K562 (cell line): Measurements from ENCODE around the gene ANGPTL3. TPM values are rescaled to one million over a fixed set of nuclear protein-coding genes. Genes with fewer than 3 reads are reported as not detected.

Source experiments
- ATAC-seq: fragments of 200-7000 bp; cut with Tn5 transposase; 3 replicates; pipeline ENCODE4 v1.9.1; 2020; ENCODE audit warnings: moderate library complexity
- BruUV-seq: library from RNA; stranded (reverse); fragments of 400-500 nt; replicated peaks from 2 replicates; lab custom pipeline; 2021; lab: Mats Ljungman, UMichigan
- CTCF ChIA-PET: fragments of 300-600 bp; formaldehyde crosslinking; extraction: SDS; loops from one replicate; lab custom pipeline; 2021; ENCODE audit warnings: low intra/inter-chr PET ratio; lab: Yijun Ruan, JAX
- POLR2A ChIA-PET: fragments of 300-600, 350-650 bp; sonication (Branson Sonifier 250); formaldehyde crosslinking; extraction: SDS; loops from one replicate; lab custom pipeline; 2021; ENCODE audit warnings: antibody characterized with exemption, inconsistent platforms; lab: Yijun Ruan, JAX
- DNase-seq, 4 experiments: peaks; one replicate each; pipeline versions ENCODE4 v3.0.0 to v3.0.0-alpha.2; 2011 to 2018; ENCODE audit warnings: low spot score in 3 of 4, mixed read lengths in 3 of 4; ENCODE audit errors: extremely low read depth in 1 of 4
- FAIRE-seq: peaks from 2 replicates; lab custom pipeline; 2011; peaks lifted over from hg19 to GRCh38; lab: Jason Lieb, UNC
- H2AFZ ChIP-seq: 2 replicates; pipeline ENCODE4 v1.6.0; 2011; ENCODE audit warnings: low read depth, low read length, control low read depth, inconsistent platforms
- H3K27ac ChIP-seq: fragments of 200-600 bp; 3 replicates; pipeline ENCODE4 v1.8.0; 2011; ENCODE audit warnings: low read depth, mild to moderate bottlenecking, control low read depth, inconsistent platforms, low read length, moderate library complexity, mixed read lengths; ENCODE audit errors: extremely low read depth
- H3K27me3 ChIP-seq, 2 experiments: fragments of 300-600 bp in 1 of 2; 2 replicates in 1 of 2; 3 replicates in 1 of 2; pipeline versions ENCODE4 v1.6.0 to v1.8.0; 2011; ENCODE audit warnings: inconsistent platforms in 2 of 2, low read length in 2 of 2, mild to moderate bottlenecking in 1 of 2, mixed read lengths in 1 of 2, moderate library complexity in 1 of 2; ENCODE audit not compliant: control insufficient read depth in 2 of 2, insufficient read depth in 2 of 2
- H3K36me3 ChIP-seq: fragments of 300-600 bp; 3 replicates; pipeline ENCODE4 v1.8.0; 2011; ENCODE audit warnings: mild to moderate bottlenecking, low read length, inconsistent platforms; ENCODE audit not compliant: control insufficient read depth, insufficient read depth
- H3K4me1 ChIP-seq, 2 experiments: fragments of 200-600 bp in 1 of 2; replicated peaks in 1 of 2; 2 replicates in 1 of 2; 3 replicates in 1 of 2; pipeline versions ENCODE4 v1.5.1 to v1.8.0; 2011; ENCODE audit warnings: inconsistent platforms in 2 of 2, low read length in 2 of 2, mild to moderate bottlenecking in 1 of 2, mixed read lengths in 1 of 2, moderate library complexity in 1 of 2; ENCODE audit not compliant: control insufficient read depth in 2 of 2, insufficient read depth in 2 of 2
- H3K4me2 ChIP-seq: 2 replicates; pipeline ENCODE4 v1.6.1; 2011; ENCODE audit warnings: low read length, control low read depth, inconsistent platforms, mixed read lengths; ENCODE audit not compliant: insufficient read depth
- H3K4me3 ChIP-seq: fragments of 200-600 bp; sonication (generic), shearing (Covaris generic); 2 replicates; pipeline ENCODE4 v1.5.1; 2016; ENCODE audit warnings: control low read depth, inconsistent platforms
- H3K79me2 ChIP-seq: fragments of 200-600 bp; 3 replicates; pipeline ENCODE4 v1.8.0; 2011; ENCODE audit warnings: low read length, inconsistent platforms; ENCODE audit not compliant: control insufficient read depth, insufficient read depth
- H3K9ac ChIP-seq, 2 experiments: 2 replicates each; pipeline versions ENCODE4 v1.6.0 to v1.6.1; 2011; ENCODE audit warnings: low read depth in 2 of 2, low read length in 2 of 2, control low read depth in 1 of 2, inconsistent platforms in 1 of 2, mild to moderate bottlenecking in 1 of 2, mixed read lengths in 1 of 2; ENCODE audit not compliant: insufficient read depth in 1 of 2
- H3K9me1 ChIP-seq: one replicate; pipeline ENCODE4 v1.6.0; 2011; ENCODE audit warnings: inconsistent platforms, mild to moderate bottlenecking, low read length, moderate library complexity; ENCODE audit not compliant: control insufficient read depth, insufficient read depth
- H3K9me3 ChIP-seq: replicated peaks from 2 replicates; pipeline ENCODE4 v1.5.1; 2011; ENCODE audit warnings: low read depth, low read length, inconsistent platforms; ENCODE audit not compliant: control insufficient read depth, insufficient read depth
- H4K20me1 ChIP-seq: replicated peaks from 2 replicates; pipeline ENCODE4 v1.6.1; 2011; ENCODE audit warnings: low read length, inconsistent platforms, mixed read lengths; ENCODE audit not compliant: control insufficient read depth, insufficient read depth
- CHD2 ChIP-seq: IDR thresholded peaks from 2 replicates; pipeline ENCODE4 v1.6.1; 2011; ENCODE audit warnings: low read depth, low read length
- CTBP1 ChIP-seq: fragments of 450-650 bp; IDR thresholded peaks from 2 replicates; pipeline ENCODE4 v1.6.1; 2016; ENCODE audit warnings: borderline replicate concordance
- HNRNPK ChIP-seq: fragments of 200-400 bp; formaldehyde crosslinking; IDR thresholded peaks from one replicate; pipeline ENCODE4 v1.6.1; 2018; ENCODE audit warnings: mild to moderate bottlenecking, low read depth, low read length; ENCODE audit not compliant: poor library complexity, severe bottlenecking
- MEF2D ChIP-seq: conservative IDR thresholded peaks from 2 replicates; pipeline ENCODE4 v1.6.1; 2016; ENCODE audit warnings: low read depth, missing genetic modification characterization, missing compliant biosample characterization
- MYBL2 ChIP-seq, 2 experiments: fragments of 450-650 bp in 1 of 2; sonication (generic) in 1 of 2; formaldehyde crosslinking in 1 of 2; IDR thresholded peaks; 2 replicates each; pipeline versions ENCODE4 v1.6.1 to v1.8.1; 2017 to 2022; ENCODE audit warnings: borderline replicate concordance in 1 of 2, inconsistent platforms in 1 of 2, low read depth in 1 of 2, mild to moderate bottlenecking in 1 of 2, missing genetic modification reagents in 1 of 2, moderate library complexity in 1 of 2
- SNRNP70 ChIP-seq: fragments of 200-400 bp; formaldehyde crosslinking; optimal IDR thresholded peaks from 2 replicates; pipeline ENCODE3; 2017; ENCODE audit warnings: low read depth, low read length
- TEAD4 ChIP-seq, 2 experiments: sonication (generic) in 1 of 2; formaldehyde crosslinking in 1 of 2; IDR thresholded peaks; 2 replicates each; pipeline versions ENCODE4 v1.6.1 to v1.8.0; 2012 to 2022; ENCODE audit warnings: borderline replicate concordance in 1 of 2, inconsistent platforms in 1 of 2, low read length in 1 of 2, mild to moderate bottlenecking in 1 of 2, missing genetic modification reagents in 1 of 2
- ZNF707 ChIP-seq: fragments of 250-450 bp; sonication (Bioruptor Pico); conservative IDR thresholded peaks from 2 replicates; pipeline ENCODE4 v1.8.0; 2022; ENCODE audit warnings: inconsistent platforms, mild to moderate bottlenecking, moderate library complexity
- in situ Hi-C: fragments of 300-500 bp; cut with MboI; formaldehyde crosslinking; loops from 4 replicates; pipeline ENCODE4 v1.15.0; 2018; ENCODE audit warnings: inconsistent platforms, mixed read lengths
- intact Hi-C: fragments of 100-400 bp; cut with micrococcal nuclease; formaldehyde crosslinking; loops from 2 replicates; pipeline ENCODE4 v1.14.2; 2022
- polyA plus RNA-seq, 8 experiments: library from polyadenylated mRNA; depleted of rRNA in 4 of 8; stranded (reverse) in 5 of 8; unstranded in 3 of 8; fragments of >200 nt; fragmentation: Nextera tagmentation in 2 of 8; fragmentation: Illumina TruSeq in 1 of 8; extraction: Ambion mirVana in 2 of 8; extraction: Trizol in 1 of 8; gene quantifications; 2 replicates each; pipeline versions ENCODE4 v1.2.1 to v1.2.3, GENCODE V29; 2011 to 2014; ENCODE audit warnings: inconsistent platforms in 1 of 8, missing spikeins in 1 of 8
- total RNA-seq, 7 experiments: library from RNA; depleted of rRNA in 6 of 7; stranded (reverse); fragments of >200 nt in 6 of 7; fragmentation: Illumina TruSeq in 2 of 7; extraction: Trizol in 2 of 7; gene quantifications; 2 replicates each; pipeline versions ENCODE4 v1.2.1 to v1.2.3, GENCODE V29; 2011 to 2021; ENCODE audit warnings: low replicate concordance in 1 of 7

ANGPTL3 gene
- total and polyA plus RNA-seq, 9 of the 15 experiments (the other 6 are each of a cell fraction or from before 2014, with no cell fraction given): not detected

- FAIRE-seq (no peak), ATAC-seq (no peak), DNase-seq (no peak)
- Histone ChIP-seq H4K20me1 (no peaks in the 10 kb centered on the region), H3K36me3 (peaks cover 3% of the 10 kb centered on the region; the same call in 1 of the 3 replicates), H3K9ac (no peak overlapping the region), H3K9me1 (no peaks in the 10 kb centered on the region), H3K79me2 (no peaks in the 10 kb centered on the region), H3K27me3 (no peaks in the 10 kb centered on the region), H3K4me2 (no peak overlapping the region), H3K27ac (no peak overlapping the region), H3K9me3 (no peaks in the 10 kb centered on the region), H2AFZ (no peak overlapping the region), H3K4me1 (no peaks in the 10 kb centered on the region), H3K4me3 (no peak overlapping the region)
- in situ Hi-C loops: no loop called here
- ChIA-PET CTCF (no interaction called here), POLR2A (interaction anchor here (0.8 kb wide), 1 partner anchor 16 kb away, joined by 3 read pairs; no protein-coding TSS in a partner anchor)
- intact Hi-C loops: no loop called here
- no TSS peak for BruUV-seq
- TF ChIP-seq MYBL2 (IDR thresholded peaks at IDR 0.05; ENCODE audit: low read depth) (no peak), MYBL2 (CRISPR knock-in tag; IDR thresholded peaks at IDR 0.05; ENCODE audit: borderline replicate concordance) (no peak), TEAD4 (IDR thresholded peaks at IDR 0.05; ENCODE audit: low read length) (no peak), TEAD4 (CRISPR knock-in tag; IDR thresholded peaks at IDR 0.05; ENCODE audit: borderline replicate concordance) (no peak), ZNF707 (CRISPR knock-in tag) (no peak), CTBP1 (no peak), HNRNPK (no peak), SNRNP70 (no peak), MEF2D (tag) (no peak), CHD2 (no peak)
Measured at GRCh38 chr1:62652387-62652786, 55.1 kb downstream of the ANGPTL3 start.
